HCT116 (cell line): ENCODE results near the gene AOPEP. TPM values are rescaled to one million over a fixed set of nuclear protein-coding genes. Genes with fewer than 3 reads are reported as not detected.

ENCODE experiments used
- ATAC-seq: fragments of 200-7000 bp; cut with Tn5 transposase; 2 replicates; pipeline ENCODE4 v1.9.1; 2020; ENCODE audit warnings: mild to moderate bottlenecking, moderate library complexity
- BruUV-seq: library from RNA; stranded (reverse); fragments of 400-500 nt; replicated peaks from 2 replicates; lab custom pipeline; 2021; lab: Mats Ljungman, UMichigan
- CTCF ChIA-PET: fragments of 300-600 bp; sonication (Branson Sonifier 250); formaldehyde crosslinking; loops from one replicate; lab custom pipeline; 2021; ENCODE audit warnings: antibody characterized with exemption; lab: Charles Lee
- POLR2A ChIA-PET: fragments of 300-600, 350-600 bp; sonication (Branson Sonifier 250); formaldehyde crosslinking; loops from one replicate; lab custom pipeline; 2021; ENCODE audit warnings: antibody characterized with exemption; lab: Charles Lee
- RAD21 ChIA-PET, 2 experiments: fragments of 300-600 bp; sonication (Branson Sonifier 250); formaldehyde crosslinking; loops; one replicate each; lab custom pipeline; 2023; ENCODE audit warnings: low total read pairs in 2 of 2; ENCODE audit not compliant: uncharacterized antibody in 2 of 2, unreplicated experiment in 2 of 2, low non-redundant PET in 1 of 2; lab: Charles Lee
- DNase-seq: peaks from one replicate; pipeline ENCODE4 v3.0.0-alpha.2; 2010; ENCODE audit warnings: low read depth, low spot score
- H2AFZ ChIP-seq: fragments of 200-600 bp; shearing (Covaris generic), sonication (generic); 2 replicates; pipeline ENCODE4 v1.6.1; 2017; ENCODE audit warnings: low read depth, mixed run types, mixed read lengths, antibody characterized with exemption, low read length; ENCODE audit not compliant: poor library complexity, severe bottlenecking
- H3K27ac ChIP-seq: 2 replicates; pipeline ENCODE4 v1.5.1; 2012; ENCODE audit warnings: low read depth, low read length
- H3K27me3 ChIP-seq: fragments of 200-600 bp; sonication (generic); 2 replicates; pipeline ENCODE4 v1.6.1; 2016; ENCODE audit warnings: mixed run types, low read length, mixed read lengths; ENCODE audit not compliant: insufficient read depth
- H3K36me3 ChIP-seq, 2 experiments: fragments of 200-500 bp in 1 of 2; fragments of 200-600 bp in 1 of 2; sonication (Bioruptor generic) in 1 of 2; sonication (generic) in 1 of 2; 2 replicates each; pipeline versions ENCODE4 v1.5.1 to v1.6.1; 2014 to 2016; ENCODE audit warnings: low read length in 2 of 2, inconsistent platforms in 1 of 2, mixed read lengths in 1 of 2, mixed run types in 1 of 2; ENCODE audit not compliant: insufficient read depth in 2 of 2, control insufficient read depth in 1 of 2
- H3K4me1 ChIP-seq, 2 experiments: fragments of 200-600 bp in 1 of 2; sonication (generic) in 1 of 2; 2 replicates each; pipeline versions ENCODE4 v1.5.1 to v1.6.1; 2012 to 2017; ENCODE audit warnings: low read length in 2 of 2, inconsistent platforms in 1 of 2, mild to moderate bottlenecking in 1 of 2, mixed read lengths in 1 of 2, mixed run types in 1 of 2, moderate library complexity in 1 of 2; ENCODE audit not compliant: insufficient read depth in 2 of 2, control insufficient read depth in 1 of 2
- H3K4me2 ChIP-seq: fragments of 200-600 bp; sonication (generic); 2 replicates; pipeline ENCODE4 v1.6.1; 2017; ENCODE audit warnings: mixed run types, low read length, mixed read lengths
- H3K4me3 ChIP-seq, 2 experiments: fragments of 200-600 bp in 1 of 2; sonication (generic) in 1 of 2; replicated peaks in 1 of 2; 2 replicates each; pipeline ENCODE4 v1.5.1; 2011 to 2016; ENCODE audit warnings: low read length in 2 of 2, control low read depth in 1 of 2, low read depth in 1 of 2, mild to moderate bottlenecking in 1 of 2, mixed read lengths in 1 of 2, mixed run types in 1 of 2
- H3K79me2 ChIP-seq: fragments of 200-600 bp; sonication (generic); 2 replicates; pipeline ENCODE4 v1.6.1; 2017; ENCODE audit warnings: mild to moderate bottlenecking, mixed run types, low read length, moderate library complexity, mixed read lengths; ENCODE audit not compliant: insufficient read depth
- H3K9ac ChIP-seq: fragments of 200-600 bp; sonication (generic); 2 replicates; pipeline ENCODE4 v1.6.1; 2016; ENCODE audit warnings: low read length, mixed read lengths
- H3K9me2 ChIP-seq: fragments of 200-600 bp; sonication (generic), shearing (Covaris generic); 2 replicates; pipeline ENCODE4 v1.6.1; 2017; ENCODE audit warnings: mixed run types, mild to moderate bottlenecking, moderate library complexity; ENCODE audit not compliant: insufficient read depth
- H3K9me3 ChIP-seq, 2 experiments: fragments of 200-500 bp in 1 of 2; fragments of 200-600 bp in 1 of 2; sonication (Bioruptor generic) in 1 of 2; sonication (generic) in 1 of 2; 2 replicates each; pipeline ENCODE4 v1.6.1; 2014 to 2017; ENCODE audit warnings: low read length in 2 of 2, mixed read lengths in 2 of 2, inconsistent platforms in 1 of 2, low read depth in 1 of 2, mild to moderate bottlenecking in 1 of 2, mixed run types in 1 of 2, moderate library complexity in 1 of 2; ENCODE audit not compliant: control insufficient read depth in 1 of 2, insufficient read depth in 1 of 2
- H4K20me1 ChIP-seq: fragments of 200-600 bp; sonication (generic), shearing (Covaris generic); 2 replicates; pipeline ENCODE4 v1.6.1; 2017; ENCODE audit warnings: mixed run types, mild to moderate bottlenecking, moderate library complexity; ENCODE audit not compliant: insufficient read depth
- EGR1 ChIP-seq: IDR thresholded peaks from 2 replicates; pipeline ENCODE4 v1.6.1; 2012; ENCODE audit warnings: low read depth
- EZH2phosphoT487 ChIP-seq: fragments of 200-600 bp; IDR thresholded peaks from 2 replicates; pipeline ENCODE4 v1.6.1; 2018; ENCODE audit warnings: antibody characterized with exemption, borderline replicate concordance
- JUND ChIP-seq: IDR thresholded peaks from 2 replicates; pipeline ENCODE4 v1.6.1; 2012
- POLR2A ChIP-seq: IDR thresholded peaks from 2 replicates; pipeline ENCODE4 v1.7.0; 2011; ENCODE audit warnings: borderline replicate concordance; ENCODE audit not compliant: insufficient read depth, insufficient read length; ENCODE audit errors: extremely low read depth
- RAD21 ChIP-seq: IDR thresholded peaks from 2 replicates; pipeline ENCODE4 v1.6.1; 2012; ENCODE audit warnings: low read depth, mild to moderate bottlenecking
- REST ChIP-seq: IDR thresholded peaks from 2 replicates; pipeline ENCODE4 v1.6.1; 2012; ENCODE audit warnings: low read depth
- SP1 ChIP-seq: IDR thresholded peaks from 2 replicates; pipeline ENCODE4 v1.6.1; 2012; ENCODE audit warnings: low read depth
- SRF ChIP-seq: IDR thresholded peaks from 2 replicates; pipeline ENCODE4 v1.6.1; 2012; ENCODE audit warnings: low read depth
- TCF7L2 ChIP-seq: IDR thresholded peaks from 2 replicates; pipeline ENCODE4 v1.7.0; 2011; ENCODE audit warnings: borderline replicate concordance, inconsistent platforms; ENCODE audit not compliant: insufficient read depth, insufficient read length; ENCODE audit errors: extremely low read depth
- ZNF274 ChIP-seq: fragments of 200-500 bp; sonication (Bioruptor generic); IDR thresholded peaks from 2 replicates; pipeline ENCODE4 v1.6.1; 2014; ENCODE audit warnings: mild to moderate bottlenecking, low read depth, low read length, inconsistent platforms
- intact Hi-C: fragments of 100-400 bp; cut with micrococcal nuclease; formaldehyde crosslinking; loops from 2 replicates; pipeline ENCODE4 v1.10.0; 2022
- total RNA-seq: library from RNA; stranded (reverse); gene quantifications from one replicate; pipeline ENCODE4 v1.2.1, GENCODE V29; 2021; ENCODE audit not compliant: unreplicated experiment
- TF ChIP-seq, protein P1 (sequence below): IDR thresholded peaks from 2 replicates; pipeline ENCODE4 v1.6.1; 2012
- TF ChIP-seq, protein P2 (sequence below): IDR thresholded peaks from 2 replicates; pipeline ENCODE4 v1.6.1; 2011; ENCODE audit warnings: mild to moderate bottlenecking, low read length, moderate library complexity; ENCODE audit not compliant: insufficient replicate concordance; ENCODE audit errors: extremely low read depth

AOPEP gene
- total RNA-seq, 1 experiment from 2014 or later, result 15.1 TPM

- 0 out of 2 replicates have a peak, but pooled peaks cover 4% of the 10 kb centered on the region for H3K79me2 ChIP-seq
- ChIA-PET RAD21 (interaction anchor here in 1 of 2 experiments (0.6 kb wide), 1 partner anchor 64 kb away, joined by 3 read pairs; no protein-coding TSS in a partner anchor), CTCF (no interaction called here), POLR2A (no interaction called here)
- ATAC-seq, result no peak
- intact Hi-C loops, result loop anchor here (10.0 kb wide), 1 partner anchor 58 kb away; no protein-coding TSS in a partner anchor
- no peak overlapping the region for H3K27ac ChIP-seq
- no peak for DNase-seq
- no peak overlapping the region for H3K9ac ChIP-seq
- H2AFZ ChIP-seq, result no peak overlapping the region
- H3K27me3 ChIP-seq, result no peaks in the 10 kb centered on the region
- H3K4me2 ChIP-seq, result no peak overlapping the region
- no peaks in the 10 kb centered on the region for H4K20me1 ChIP-seq
- no peak overlapping the region for H3K4me3 ChIP-seq
- no peak for TF ChIP-seq EGR1
- TF ChIP-seq SP1, result no peak
- TF ChIP-seq ZNF274, result no peak
- no peak for TF ChIP-seq JUND
- TF ChIP-seq SRF, result no peak
- TF ChIP-seq, protein P1, sequence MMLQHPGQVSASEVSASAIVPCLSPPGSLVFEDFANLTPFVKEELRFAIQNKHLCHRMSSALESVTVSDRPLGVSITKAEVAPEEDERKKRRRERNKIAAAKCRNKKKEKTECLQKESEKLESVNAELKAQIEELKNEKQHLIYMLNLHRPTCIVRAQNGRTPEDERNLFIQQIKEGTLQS, result no peak
- no peak for TF ChIP-seq TCF7L2
- TF ChIP-seq REST, result no peak
- TF ChIP-seq, protein P2, sequence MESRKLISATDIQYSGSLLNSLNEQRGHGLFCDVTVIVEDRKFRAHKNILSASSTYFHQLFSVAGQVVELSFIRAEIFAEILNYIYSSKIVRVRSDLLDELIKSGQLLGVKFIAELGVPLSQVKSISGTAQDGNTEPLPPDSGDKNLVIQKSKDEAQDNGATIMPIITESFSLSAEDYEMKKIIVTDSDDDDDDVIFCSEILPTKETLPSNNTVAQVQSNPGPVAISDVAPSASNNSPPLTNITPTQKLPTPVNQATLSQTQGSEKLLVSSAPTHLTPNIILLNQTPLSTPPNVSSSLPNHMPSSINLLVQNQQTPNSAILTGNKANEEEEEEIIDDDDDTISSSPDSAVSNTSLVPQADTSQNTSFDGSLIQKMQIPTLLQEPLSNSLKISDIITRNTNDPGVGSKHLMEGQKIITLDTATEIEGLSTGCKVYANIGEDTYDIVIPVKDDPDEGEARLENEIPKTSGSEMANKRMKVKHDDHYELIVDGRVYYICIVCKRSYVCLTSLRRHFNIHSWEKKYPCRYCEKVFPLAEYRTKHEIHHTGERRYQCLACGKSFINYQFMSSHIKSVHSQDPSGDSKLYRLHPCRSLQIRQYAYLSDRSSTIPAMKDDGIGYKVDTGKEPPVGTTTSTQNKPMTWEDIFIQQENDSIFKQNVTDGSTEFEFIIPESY, result no peak
- TF ChIP-seq POLR2A, result no peak
- no peak for TF ChIP-seq EZH2phosphoT487
- TF ChIP-seq RAD21, result no peak
- no TSS peak for BruUV-seq
- H3K9me2 ChIP-seq, result no peaks in the 10 kb centered on the region
- H3K9me3 ChIP-seq, result no peaks in the 10 kb centered on the region
- H3K4me1 ChIP-seq, result peaks cover 0 to 14% of the 10 kb centered on the region in 2 experiments; a peak in 1 of 4 replicates
- no peaks in the 10 kb centered on the region for H3K36me3 ChIP-seq
Observed at GRCh38 chr9:94846739-94847138, 120.2 kb downstream of the AOPEP start.
